GM12878 (cell line): ENCODE results near the gene CDHR4. TPM values are rescaled to one million over a fixed set of nuclear protein-coding genes. Genes with fewer than 3 reads are reported as not detected.

Experiments used
- ATAC-seq: fragments of 200-7000 bp; cut with Tn5 transposase; 3 replicates; pipeline ENCODE4 v1.9.1; 2020; ENCODE audit warnings: mild to moderate bottlenecking, moderate library complexity
- BruUV-seq: library from RNA; stranded (reverse); fragments of 400-500 nt; replicated peaks from 2 replicates; lab custom pipeline; 2021; lab: Mats Ljungman, UMichigan
- CTCF ChIA-PET: fragments of 300-600 bp; sonication (Branson Sonifier 250); formaldehyde crosslinking; extraction: SDS; loops from one replicate; lab custom pipeline; 2021; ENCODE audit warnings: inconsistent platforms; lab: Yijun Ruan, JAX
- POLR2A ChIA-PET: fragments of 350-600 bp; formaldehyde crosslinking; extraction: SDS; loops from one replicate; lab custom pipeline; 2021; ENCODE audit warnings: inconsistent platforms; lab: Charles Lee
- RAD21 ChIA-PET: fragments of 300-600 bp; sonication (Branson Sonifier 250); formaldehyde crosslinking; loops from one replicate; lab custom pipeline; 2023; ENCODE audit warnings: antibody characterized with exemption; ENCODE audit not compliant: unreplicated experiment; lab: Charles Lee
- SMC1A ChIA-PET: fragments of 300-600 bp; sonication (Branson Sonifier 250); formaldehyde crosslinking; loops from one replicate; lab custom pipeline; 2023; ENCODE audit not compliant: unreplicated experiment, uncharacterized antibody; lab: Charles Lee
- DNase-seq: peaks from one replicate; pipeline ENCODE4 v3.0.0-alpha.2; 2011; ENCODE audit warnings: low read depth, low spot score
- FAIRE-seq: peaks from 3 replicates; lab custom pipeline; 2011; peaks lifted over from hg19 to GRCh38; lab: Jason Lieb, UNC
- H2AFZ ChIP-seq: 2 replicates; pipeline ENCODE4 v1.6.0; 2011; ENCODE audit warnings: low read depth, low read length, control low read depth; ENCODE audit not compliant: control insufficient read depth
- H3K27ac ChIP-seq: 2 replicates; pipeline ENCODE4 v1.5.1; 2011; ENCODE audit warnings: control low read depth; ENCODE audit not compliant: control insufficient read depth, insufficient read depth
- H3K27me3 ChIP-seq, 2 experiments: replicated peaks in 1 of 2; 2 replicates each; pipeline versions ENCODE4 v1.6.0 to v1.6.1; 2011; ENCODE audit warnings: low read length in 1 of 2; ENCODE audit not compliant: control insufficient read depth in 2 of 2, insufficient read depth in 2 of 2
- H3K36me3 ChIP-seq, 2 experiments: 2 replicates each; pipeline ENCODE4 v1.5.1; 2011; ENCODE audit warnings: low read length in 1 of 2; ENCODE audit not compliant: control insufficient read depth in 2 of 2, insufficient read depth in 2 of 2
- H3K4me1 ChIP-seq: 2 replicates; pipeline ENCODE4 v1.6.1; 2011; ENCODE audit warnings: mild to moderate bottlenecking, low read length, moderate library complexity, mixed read lengths; ENCODE audit not compliant: control insufficient read depth, insufficient read depth
- H3K4me2 ChIP-seq: 2 replicates; pipeline ENCODE4 v1.6.0; 2011; ENCODE audit warnings: control low read depth; ENCODE audit not compliant: control insufficient read depth, insufficient read depth
- H3K4me3 ChIP-seq: fragments of 200-600 bp; sonication (generic); 2 replicates; pipeline ENCODE4 v1.5.1; 2016
- H3K79me2 ChIP-seq: 2 replicates; pipeline ENCODE4 v1.6.0; 2011; ENCODE audit warnings: low read length; ENCODE audit not compliant: control insufficient read depth, insufficient read depth
- H3K9ac ChIP-seq: 2 replicates; pipeline ENCODE4 v1.8.0; 2011; ENCODE audit warnings: low read length, control low read depth, mixed read lengths; ENCODE audit not compliant: control insufficient read depth, insufficient read depth
- H3K9me3 ChIP-seq: replicated peaks from 3 replicates; pipeline ENCODE4 v1.5.1; 2011; ENCODE audit warnings: mild to moderate bottlenecking, low read length; ENCODE audit not compliant: control insufficient read depth, insufficient read depth
- H4K20me1 ChIP-seq: 2 replicates; pipeline ENCODE4 v1.6.0; 2011; ENCODE audit not compliant: control insufficient read depth, insufficient read depth
- CREB1 ChIP-seq: IDR thresholded peaks from 2 replicates; pipeline ENCODE4 v1.6.1; 2012; ENCODE audit warnings: low read depth, mild to moderate bottlenecking, inconsistent platforms
- SMAD1 ChIP-seq: fragments of 450-650 bp; IDR thresholded peaks from 2 replicates; pipeline ENCODE4 v1.6.1; 2018; ENCODE audit warnings: mild to moderate bottlenecking, low read depth; ENCODE audit not compliant: partially characterized antibody
- TAF1 ChIP-seq: IDR thresholded peaks from 2 replicates; pipeline ENCODE4 v1.6.1; 2011; ENCODE audit warnings: mild to moderate bottlenecking, low read depth, low read length, borderline replicate concordance
- in situ Hi-C: fragments of 300-500 bp; cut with MboI; formaldehyde crosslinking; loops from 9 replicates; pipeline ENCODE4 v1.14.3; 2018; ENCODE audit warnings: mixed read lengths
- intact Hi-C: fragments of 100-400 bp; cut with micrococcal nuclease; formaldehyde crosslinking; loops from one replicate; pipeline ENCODE4 v1.14.2; 2022; ENCODE audit not compliant: unreplicated experiment
- polyA plus RNA-seq, 11 experiments: library from polyadenylated mRNA; depleted of rRNA in 4 of 11; unstranded in 6 of 11; stranded (reverse) in 5 of 11; fragments of >200 nt; fragmentation: Nextera tagmentation in 4 of 11; fragmentation: Illumina TruSeq in 1 of 11; extraction: Ambion mirVana in 4 of 11; extraction: Trizol in 1 of 11; gene quantifications; 1 replicate in 1 of 11; 2 replicates in 10 of 11; pipeline versions ENCODE4 v1.2.1 to v1.2.3, GENCODE V29; 2011 to 2016; ENCODE audit warnings: inconsistent platforms in 2 of 11, missing spikeins in 2 of 11, low read depth in 1 of 11
- total RNA-seq, 4 experiments: library from RNA; depleted of rRNA in 3 of 4; stranded (reverse); fragments of >200 nt in 3 of 4; fragmentation: Illumina TruSeq in 1 of 4; extraction: Trizol in 1 of 4; gene quantifications; 2 replicates each; pipeline versions ENCODE4 v1.2.1 to v1.2.3, GENCODE V29; 2013 to 2021
- TF ChIP-seq, protein P1 (sequence below): fragments of 450-650 bp; IDR thresholded peaks from 2 replicates; pipeline ENCODE4 v1.6.1; 2017; ENCODE audit warnings: antibody characterized with exemption, mild to moderate bottlenecking, moderate library complexity

Gene CDHR4
- total and polyA plus RNA-seq, 10 of the 15 experiments (the other 5 are each of a cell fraction or from before 2014, with no cell fraction given): not detected

DNA sequence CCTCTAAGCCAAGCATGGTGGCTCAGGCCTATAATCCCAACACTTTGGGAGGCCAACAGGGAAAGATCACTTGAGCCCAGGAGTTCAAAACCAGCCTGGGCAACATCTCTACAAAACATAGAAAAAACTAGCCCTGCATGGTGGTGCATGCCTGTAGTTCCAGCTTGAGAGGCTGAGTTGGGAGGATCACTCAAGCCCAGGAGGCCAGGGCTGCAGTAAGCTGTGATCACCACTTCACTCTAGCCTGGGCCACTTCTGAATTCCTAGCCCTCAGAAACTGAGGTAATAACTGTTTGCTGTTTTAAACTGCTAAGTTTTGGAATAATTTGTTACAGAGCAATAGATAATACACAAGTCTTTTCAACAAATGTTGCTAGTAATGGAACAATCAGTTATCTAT is 29.7 kb downstream of the CDHR4 start:
- ChIA-PET CTCF (interaction anchor here (0.6 to 1.4 kb wide), 2 partner anchors 12 to 565 kb away, joined by 3 read pairs; no protein-coding TSS in a partner anchor), SMC1A (interaction anchor here (1.5 kb wide), 1 partner anchor 11 kb away, joined by 4 read pairs; no protein-coding TSS in a partner anchor), POLR2A (no interaction called here), RAD21 (no interaction called here)
- H3K27me3 ChIP-seq: no peaks in the 10 kb centered on the region
- no peak for FAIRE-seq
- no peak for ATAC-seq
- H3K4me2 ChIP-seq: no peak overlapping the region
- H3K36me3 ChIP-seq: no peaks in the 10 kb centered on the region
- intact Hi-C loops (no loop called here), in situ Hi-C loops (no loop called here)
- H3K79me2 ChIP-seq: peaks cover 10% of the 10 kb centered on the region
- DNase-seq: no peak
- H3K4me1 ChIP-seq: no peaks in the 10 kb centered on the region
- H3K27ac ChIP-seq: no peak overlapping the region
- H3K9ac ChIP-seq: no peak overlapping the region
- H3K4me3 ChIP-seq: no peak overlapping the region
- H3K9me3 ChIP-seq: no peaks in the 10 kb centered on the region
- H2AFZ ChIP-seq: no peak overlapping the region
- peaks cover 4% of the 10 kb centered on the region for H4K20me1 ChIP-seq
- BruUV-seq: no TSS peak
- TF ChIP-seq CREB1 (no peak), TAF1 (no peak), SMAD1 (no peak)
- TF ChIP-seq, protein P1, sequence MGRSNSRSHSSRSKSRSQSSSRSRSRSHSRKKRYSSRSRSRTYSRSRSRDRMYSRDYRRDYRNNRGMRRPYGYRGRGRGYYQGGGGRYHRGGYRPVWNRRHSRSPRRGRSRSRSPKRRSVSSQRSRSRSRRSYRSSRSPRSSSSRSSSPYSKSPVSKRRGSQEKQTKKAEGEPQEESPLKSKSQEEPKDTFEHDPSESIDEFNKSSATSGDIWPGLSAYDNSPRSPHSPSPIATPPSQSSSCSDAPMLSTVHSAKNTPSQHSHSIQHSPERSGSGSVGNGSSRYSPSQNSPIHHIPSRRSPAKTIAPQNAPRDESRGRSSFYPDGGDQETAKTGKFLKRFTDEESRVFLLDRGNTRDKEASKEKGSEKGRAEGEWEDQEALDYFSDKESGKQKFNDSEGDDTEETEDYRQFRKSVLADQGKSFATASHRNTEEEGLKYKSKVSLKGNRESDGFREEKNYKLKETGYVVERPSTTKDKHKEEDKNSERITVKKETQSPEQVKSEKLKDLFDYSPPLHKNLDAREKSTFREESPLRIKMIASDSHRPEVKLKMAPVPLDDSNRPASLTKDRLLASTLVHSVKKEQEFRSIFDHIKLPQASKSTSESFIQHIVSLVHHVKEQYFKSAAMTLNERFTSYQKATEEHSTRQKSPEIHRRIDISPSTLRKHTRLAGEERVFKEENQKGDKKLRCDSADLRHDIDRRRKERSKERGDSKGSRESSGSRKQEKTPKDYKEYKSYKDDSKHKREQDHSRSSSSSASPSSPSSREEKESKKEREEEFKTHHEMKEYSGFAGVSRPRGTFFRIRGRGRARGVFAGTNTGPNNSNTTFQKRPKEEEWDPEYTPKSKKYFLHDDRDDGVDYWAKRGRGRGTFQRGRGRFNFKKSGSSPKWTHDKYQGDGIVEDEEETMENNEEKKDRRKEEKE: no peak
- TF ChIP-seq, all 136 proteins: peak for 0
